ENCODE measurements around the gene DPP6. TPM values are rescaled to one million over a fixed set of nuclear protein-coding genes. Genes with fewer than 3 reads are reported as not detected.

The DPP6 gene
- total and polyA plus RNA-seq, 2 of the 8 experiments (the other 6 are each of a cell fraction or from before 2014, with no cell fraction given) = 4.7 to 6.8 TPM

DNA sequence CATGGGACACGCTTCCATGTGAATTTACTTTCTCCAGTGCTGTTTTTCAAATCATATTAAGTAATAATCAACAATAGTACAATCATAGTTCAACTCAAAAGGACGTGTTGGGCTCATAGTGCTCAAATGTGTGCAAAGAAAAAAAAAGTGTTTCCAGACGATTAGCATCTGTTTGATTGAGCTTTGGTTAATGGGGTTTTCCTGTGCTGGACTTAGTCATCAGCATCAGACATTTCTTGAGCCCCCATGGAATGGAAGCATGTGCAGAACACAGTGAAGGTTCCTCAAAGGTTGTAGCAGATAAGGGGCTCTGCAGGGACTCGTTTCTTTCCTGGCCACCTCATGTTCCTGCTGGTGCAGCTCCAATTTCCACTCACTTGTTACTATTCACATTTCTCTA lies 716.8 kb downstream of the DPP6 start (continued):
- TF ChIP-seq KDM5A (IDR thresholded peaks at IDR 0.05; ENCODE audit: low read length) (no peak), HDAC6 (IDR thresholded peaks at IDR 0.05; ENCODE audit: low read depth, low read length) (no peak), SUZ12 (IDR thresholded peaks at IDR 0.05; ENCODE audit: low read length) (no peak)
- TF ChIP-seq, protein P1, sequence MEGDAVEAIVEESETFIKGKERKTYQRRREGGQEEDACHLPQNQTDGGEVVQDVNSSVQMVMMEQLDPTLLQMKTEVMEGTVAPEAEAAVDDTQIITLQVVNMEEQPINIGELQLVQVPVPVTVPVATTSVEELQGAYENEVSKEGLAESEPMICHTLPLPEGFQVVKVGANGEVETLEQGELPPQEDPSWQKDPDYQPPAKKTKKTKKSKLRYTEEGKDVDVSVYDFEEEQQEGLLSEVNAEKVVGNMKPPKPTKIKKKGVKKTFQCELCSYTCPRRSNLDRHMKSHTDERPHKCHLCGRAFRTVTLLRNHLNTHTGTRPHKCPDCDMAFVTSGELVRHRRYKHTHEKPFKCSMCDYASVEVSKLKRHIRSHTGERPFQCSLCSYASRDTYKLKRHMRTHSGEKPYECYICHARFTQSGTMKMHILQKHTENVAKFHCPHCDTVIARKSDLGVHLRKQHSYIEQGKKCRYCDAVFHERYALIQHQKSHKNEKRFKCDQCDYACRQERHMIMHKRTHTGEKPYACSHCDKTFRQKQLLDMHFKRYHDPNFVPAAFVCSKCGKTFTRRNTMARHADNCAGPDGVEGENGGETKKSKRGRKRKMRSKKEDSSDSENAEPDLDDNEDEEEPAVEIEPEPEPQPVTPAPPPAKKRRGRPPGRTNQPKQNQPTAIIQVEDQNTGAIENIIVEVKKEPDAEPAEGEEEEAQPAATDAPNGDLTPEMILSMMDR (IDR thresholded peaks at IDR 0.05; ENCODE audit: control extremely low read depth in 1 of 3, insufficient read depth in 1 of 3, low read depth in 1 of 3, low read length in 3 of 3) = no peak
